ENCODE measurements around the gene ASTE1. TPM values are rescaled to one million over a fixed set of nuclear protein-coding genes. Genes with fewer than 3 reads are reported as not detected.

ASTE1 gene
- total RNA-seq, 1 donor from 2014 or later, result 3.7 TPM

- intact Hi-C loops (cut with DNase I), result no loop called here
- H3K4me3 ChIP-seq, result no peak overlapping the region
- H3K27ac ChIP-seq, result no peak overlapping the region
- H3K36me3 ChIP-seq, result peaks cover 0 to 22% of the 10 kb centered on the region in 2 donors
- no peaks in the 10 kb centered on the region for H3K4me1 ChIP-seq
- DNase-seq (ENCODE audit: extremely low spot score in 2 of 2), result no peak
- H3K27me3 ChIP-seq, result no peaks in the 10 kb centered on the region
- no peaks in the 10 kb centered on the region for H3K9me3 ChIP-seq
- TF ChIP-seq POLR2A (IDR thresholded peaks at IDR 0.05), result no peak
- TF ChIP-seq CTCF (IDR thresholded peaks at IDR 0.05), result no peak
Observed at GRCh38 chr3:131008326-131008725, 18.3 kb downstream of the ASTE1 start.

GRCh38 chr3:131007782-131008181 lies 18.8 kb downstream of the ASTE1 start:
- Histone ChIP-seq H3K9me3 (no peaks in the 10 kb centered on the region), H3K36me3 (peaks cover 0 to 19% of the 10 kb centered on the region in 2 donors), H3K27ac (no peak overlapping the region), H3K4me3 (no peak overlapping the region), H3K4me1 (no peaks in the 10 kb centered on the region), H3K27me3 (no peaks in the 10 kb centered on the region)
- no peak for TF ChIP-seq POLR2AphosphoS5 (IDR thresholded peaks at IDR 0.05; ENCODE audit: insufficient read depth in 1 of 2, low read depth in 1 of 2)
- no peak for TF ChIP-seq POLR2A (IDR thresholded peaks at IDR 0.05)
- no peak for TF ChIP-seq CTCF (IDR thresholded peaks at IDR 0.05)
- no peak for DNase-seq (ENCODE audit: extremely low spot score in 2 of 2)
- intact Hi-C loops (cut with DNase I), result no loop called here

DNA sequence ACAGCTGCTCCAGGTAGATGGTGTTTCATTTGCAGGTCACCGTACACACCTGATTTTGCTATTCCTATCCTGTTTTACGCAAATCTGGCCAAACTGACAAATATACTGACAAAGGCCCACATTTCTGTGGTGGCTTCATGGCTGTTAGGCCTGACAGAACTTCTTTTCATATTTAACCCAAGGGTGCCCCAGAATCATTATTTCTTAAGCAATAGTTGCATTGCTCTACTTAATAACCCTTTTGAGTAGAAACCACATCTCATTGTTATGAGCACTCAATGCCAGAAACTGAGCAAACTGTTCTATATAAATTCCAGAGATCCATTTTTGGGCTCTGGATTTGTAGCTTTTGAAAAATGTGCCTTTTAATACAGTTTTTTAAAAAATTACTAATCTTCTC lies 19.4 kb downstream of the ASTE1 start:
- no peak for DNase-seq (ENCODE audit: extremely low spot score in 2 of 2)
- intact Hi-C loops (cut with DNase I), result no loop called here
- TF ChIP-seq POLR2AphosphoS5 (IDR thresholded peaks at IDR 0.05; ENCODE audit: insufficient read depth in 1 of 2, low read depth in 1 of 2) (no peak), CTCF (IDR thresholded peaks at IDR 0.05) (no peak), POLR2A (IDR thresholded peaks at IDR 0.05) (no peak)
- Histone ChIP-seq H3K36me3 (peaks cover 0 to 15% of the 10 kb centered on the region in 2 donors), H3K9me3 (no peaks in the 10 kb centered on the region), H3K27me3 (no peaks in the 10 kb centered on the region), H3K4me1 (no peaks in the 10 kb centered on the region), H3K4me3 (no peak overlapping the region), H3K27ac (no peak overlapping the region)

GRCh38 chr3:131004603-131005002 lies 22.0 kb downstream of the ASTE1 start:
- DNase-seq (ENCODE audit: extremely low spot score in 2 of 2), result no peak
- no peaks in the 10 kb centered on the region for H3K4me1 ChIP-seq
- H3K27ac ChIP-seq, result no peak overlapping the region
- H3K27me3 ChIP-seq, result no peaks in the 10 kb centered on the region
- intact Hi-C loops (cut with DNase I), result no loop called here
- no peak overlapping the region for H3K4me3 ChIP-seq
- H3K36me3 ChIP-seq, result peaks cover 0 to 8% of the 10 kb centered on the region in 2 donors
- no peaks in the 10 kb centered on the region for H3K9me3 ChIP-seq
- TF ChIP-seq CTCF (IDR thresholded peaks at IDR 0.05) (no peak), POLR2AphosphoS5 (IDR thresholded peaks at IDR 0.05; ENCODE audit: insufficient read depth in 1 of 2, low read depth in 1 of 2) (no peak), POLR2A (IDR thresholded peaks at IDR 0.05) (no peak)

GRCh38 chr3:131001071-131001470 lies 25.6 kb downstream of the ASTE1 start:
- Histone ChIP-seq H3K36me3 (peaks cover 4 to 15% of the 10 kb centered on the region in 2 donors), H3K4me1 (no peaks in the 10 kb centered on the region), H3K27me3 (no peaks in the 10 kb centered on the region), H3K4me3 (no peak overlapping the region), H3K9me3 (no peaks in the 10 kb centered on the region), H3K27ac (no peak overlapping the region)
- no peak for DNase-seq (ENCODE audit: extremely low spot score in 2 of 2)
- TF ChIP-seq CTCF (IDR thresholded peaks at IDR 0.05) (no peak), POLR2A (IDR thresholded peaks at IDR 0.05) (no peak), POLR2AphosphoS5 (IDR thresholded peaks at IDR 0.05; ENCODE audit: insufficient read depth in 1 of 2, low read depth in 1 of 2) (no peak)
- intact Hi-C loops (cut with DNase I), result no loop called here

Data from vagina (tissue), 2 donors.